OCI-LY3 (cell line): ENCODE results near the gene PKP3.

Source experiments
- H2AFZ ChIP-seq: fragments of 200-600, 300-600 bp; shearing (Covaris generic); 2 replicates; pipeline ENCODE4 v1.6.0; 2014; ENCODE audit warnings: antibody characterized with exemption, low read depth, low read length
- H3K27ac ChIP-seq: fragments of 200-600, 300-600 bp; sonication (generic); 2 replicates; pipeline ENCODE4 v1.5.1; 2014; ENCODE audit warnings: mild to moderate bottlenecking, low read length, moderate library complexity, mixed read lengths
- H3K27me3 ChIP-seq: fragments of 200-600, 300-600 bp; sonication (generic); 2 replicates; pipeline ENCODE4 v1.6.1; 2014; ENCODE audit warnings: low read depth, low read length, mixed read lengths
- H3K36me3 ChIP-seq: fragments of 200-600, 300-600 bp; sonication (generic); replicated peaks from 2 replicates; pipeline ENCODE3; 2014; ENCODE audit warnings: low read depth, low read length, mixed read lengths
- H3K4me1 ChIP-seq: fragments of 300-600, 200-600 bp; sonication (generic); 2 replicates; pipeline ENCODE4 v1.6.1; 2014; ENCODE audit warnings: low read length, mixed read lengths
- H3K4me2 ChIP-seq: fragments of 200-600, 300-600 bp; sonication (generic); 2 replicates; pipeline ENCODE4 v1.6.1; 2014; ENCODE audit warnings: low read length, mixed read lengths
- H3K4me3 ChIP-seq: fragments of 300-600, 200-600 bp; sonication (generic); 2 replicates; pipeline ENCODE4 v1.5.1; 2014; ENCODE audit warnings: antibody characterized with exemption, mild to moderate bottlenecking, low read length, moderate library complexity
- H3K79me2 ChIP-seq: fragments of 300-600, 200-600 bp; shearing (Covaris generic); 2 replicates; pipeline ENCODE4 v1.6.1; 2014; ENCODE audit warnings: mild to moderate bottlenecking, low read length, mixed read lengths
- H3K9ac ChIP-seq: fragments of 300-600, 200-600 bp; shearing (Covaris generic); 2 replicates; pipeline ENCODE4 v1.6.0; 2014; ENCODE audit warnings: mild to moderate bottlenecking, low read length, moderate library complexity
- H3K9me3 ChIP-seq: fragments of 200-600, 300-600 bp; shearing (Covaris generic); 2 replicates; pipeline ENCODE4 v1.6.1; 2014; ENCODE audit warnings: low read length, mixed read lengths; ENCODE audit not compliant: insufficient read depth
- H4K20me1 ChIP-seq: fragments of 200-600, 300-600 bp; sonication (generic); 2 replicates; pipeline ENCODE4 v1.6.1; 2016; ENCODE audit warnings: low read length, mixed read lengths; ENCODE audit not compliant: insufficient read depth
- EZH2phosphoT487 ChIP-seq: fragments of 200-600 bp; shearing (Covaris generic); IDR thresholded peaks from 2 replicates; pipeline ENCODE4 v1.6.1; 2018; ENCODE audit warnings: antibody characterized with exemption, mixed run types, low read depth
- TF ChIP-seq, protein P1 (sequence below): fragments of 200-600, 300-600 bp; sonication (generic); IDR thresholded peaks from 2 replicates; pipeline ENCODE4 v1.5.1; 2014; ENCODE audit warnings: antibody characterized with exemption, low read length, low read depth

The PKP3 gene

DNA sequence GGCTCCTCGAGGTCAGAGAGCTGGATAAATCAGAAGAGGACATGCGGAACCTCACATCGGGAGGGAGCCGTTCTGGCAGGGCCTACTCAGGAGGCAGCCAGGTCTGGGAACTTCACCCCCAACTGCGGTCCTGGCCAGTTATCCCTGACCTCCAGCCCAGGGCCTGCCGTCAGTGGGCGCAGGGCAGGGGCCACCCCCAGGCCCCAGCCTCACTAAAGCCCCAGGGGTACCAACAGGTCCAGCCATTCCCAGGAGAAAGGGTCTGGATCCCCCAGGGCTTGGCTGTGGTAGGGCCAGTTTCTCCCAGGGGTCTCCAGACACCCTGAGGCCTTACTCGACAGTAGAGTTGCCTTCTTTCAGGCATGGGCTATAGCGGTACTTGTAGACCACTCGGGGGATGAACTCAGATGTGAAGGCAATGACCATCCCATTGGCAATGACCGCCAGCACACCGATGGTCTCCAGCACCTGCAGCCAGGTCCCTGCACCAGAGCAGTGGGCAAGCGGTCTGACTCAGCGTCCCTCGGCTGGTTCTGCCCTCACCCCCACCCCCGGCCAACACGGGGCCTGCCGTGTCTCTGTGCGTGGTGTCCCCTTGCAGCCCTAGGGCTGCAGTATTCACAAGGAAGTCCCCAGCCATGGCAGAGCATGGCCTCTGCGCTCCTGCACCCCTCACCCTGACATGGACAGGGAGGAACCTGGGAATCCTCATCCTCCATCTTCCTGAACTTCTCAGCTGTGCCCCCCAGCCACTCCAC, 25.4 kb downstream of the PKP3 start:
- peaks cover 3% of the 10 kb centered on the region; the same call in 1 of the 2 replicates for H3K27me3 ChIP-seq
- no peak overlapping the region for H3K4me2 ChIP-seq
- no peaks in the 10 kb centered on the region for H3K9me3 ChIP-seq
- H2AFZ ChIP-seq = no peak overlapping the region
- H3K27ac ChIP-seq = no peak overlapping the region
- no peaks in the 10 kb centered on the region for H3K79me2 ChIP-seq
- no peak overlapping the region for H3K9ac ChIP-seq
- no peaks in the 10 kb centered on the region for H4K20me1 ChIP-seq
- no peaks in the 10 kb centered on the region for H3K4me1 ChIP-seq
- peaks cover 2% of the 10 kb centered on the region for H3K36me3 ChIP-seq
- H3K4me3 ChIP-seq = no peak overlapping the region
- TF ChIP-seq EZH2phosphoT487 = no peak
- TF ChIP-seq, protein P1, sequence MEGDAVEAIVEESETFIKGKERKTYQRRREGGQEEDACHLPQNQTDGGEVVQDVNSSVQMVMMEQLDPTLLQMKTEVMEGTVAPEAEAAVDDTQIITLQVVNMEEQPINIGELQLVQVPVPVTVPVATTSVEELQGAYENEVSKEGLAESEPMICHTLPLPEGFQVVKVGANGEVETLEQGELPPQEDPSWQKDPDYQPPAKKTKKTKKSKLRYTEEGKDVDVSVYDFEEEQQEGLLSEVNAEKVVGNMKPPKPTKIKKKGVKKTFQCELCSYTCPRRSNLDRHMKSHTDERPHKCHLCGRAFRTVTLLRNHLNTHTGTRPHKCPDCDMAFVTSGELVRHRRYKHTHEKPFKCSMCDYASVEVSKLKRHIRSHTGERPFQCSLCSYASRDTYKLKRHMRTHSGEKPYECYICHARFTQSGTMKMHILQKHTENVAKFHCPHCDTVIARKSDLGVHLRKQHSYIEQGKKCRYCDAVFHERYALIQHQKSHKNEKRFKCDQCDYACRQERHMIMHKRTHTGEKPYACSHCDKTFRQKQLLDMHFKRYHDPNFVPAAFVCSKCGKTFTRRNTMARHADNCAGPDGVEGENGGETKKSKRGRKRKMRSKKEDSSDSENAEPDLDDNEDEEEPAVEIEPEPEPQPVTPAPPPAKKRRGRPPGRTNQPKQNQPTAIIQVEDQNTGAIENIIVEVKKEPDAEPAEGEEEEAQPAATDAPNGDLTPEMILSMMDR = no peak

DNA sequence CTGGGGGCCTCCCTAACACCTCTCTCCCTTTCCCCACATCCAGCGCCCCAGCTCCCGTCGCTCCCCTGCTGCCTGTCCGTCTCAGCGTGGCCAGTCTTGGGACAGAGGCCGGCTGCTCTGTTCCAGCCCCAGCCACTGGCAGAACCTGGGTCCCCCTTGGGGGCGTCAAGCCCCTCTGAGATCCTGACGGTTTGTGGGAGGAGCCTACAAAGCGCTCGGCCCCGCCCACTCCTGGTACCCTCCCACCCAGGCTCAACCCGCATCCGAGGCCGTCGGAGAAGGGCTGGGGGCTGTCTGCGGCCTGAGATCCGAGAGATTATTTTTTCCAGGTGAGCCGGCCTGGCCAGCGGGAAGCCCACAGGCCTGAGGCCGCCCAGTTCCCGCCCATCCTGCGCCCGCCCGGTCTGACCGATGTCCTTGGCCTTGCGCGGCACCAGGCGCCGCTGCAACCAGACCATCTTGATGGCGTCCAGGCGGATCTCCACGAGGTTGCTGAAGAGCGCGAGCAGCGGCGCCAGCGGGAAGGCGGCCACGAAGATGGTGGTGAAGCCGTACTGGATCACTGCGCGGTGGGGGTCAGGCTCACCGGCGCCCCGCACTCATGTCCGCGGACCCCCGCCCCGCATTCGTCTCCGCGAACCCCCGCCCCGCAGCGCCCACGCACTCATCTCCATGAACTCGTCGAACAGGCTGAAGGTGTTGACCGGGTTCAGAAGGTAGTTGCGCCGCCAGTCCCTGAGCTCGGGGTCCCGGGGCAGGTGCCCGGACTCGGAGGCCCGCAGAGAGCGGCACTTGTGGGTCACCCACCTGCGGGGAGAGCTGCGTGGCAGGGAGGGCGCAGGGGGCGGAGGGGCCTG, 26.3 kb downstream of the PKP3 start:
- Histone ChIP-seq H3K9ac (no peak overlapping the region), H3K4me3 (no peak overlapping the region), H3K9me3 (no peaks in the 10 kb centered on the region), H3K79me2 (no peaks in the 10 kb centered on the region), H3K36me3 (peaks cover 2% of the 10 kb centered on the region), H4K20me1 (no peaks in the 10 kb centered on the region), H3K27ac (no peak overlapping the region), H3K4me2 (no peak overlapping the region), H3K27me3 (no peaks in the 10 kb centered on the region), H3K4me1 (no peaks in the 10 kb centered on the region), H2AFZ (no peak overlapping the region)
- TF ChIP-seq, protein P1 = no peak
- TF ChIP-seq EZH2phosphoT487 = no peak

GRCh38 chr11:420911-421321, 26.9 kb downstream of the PKP3 start:
- Histone ChIP-seq H3K27ac (no peak overlapping the region), H3K36me3 (peaks cover 2% of the 10 kb centered on the region), H3K4me3 (no peak overlapping the region), H3K4me1 (no peaks in the 10 kb centered on the region), H3K4me2 (no peak overlapping the region), H3K9me3 (no peaks in the 10 kb centered on the region), H3K27me3 (no peaks in the 10 kb centered on the region), H2AFZ (no peak overlapping the region), H3K79me2 (no peaks in the 10 kb centered on the region), H3K9ac (no peak overlapping the region), H4K20me1 (no peaks in the 10 kb centered on the region)
- TF ChIP-seq EZH2phosphoT487 = no peak
- TF ChIP-seq, protein P1 = no peak

DNA sequence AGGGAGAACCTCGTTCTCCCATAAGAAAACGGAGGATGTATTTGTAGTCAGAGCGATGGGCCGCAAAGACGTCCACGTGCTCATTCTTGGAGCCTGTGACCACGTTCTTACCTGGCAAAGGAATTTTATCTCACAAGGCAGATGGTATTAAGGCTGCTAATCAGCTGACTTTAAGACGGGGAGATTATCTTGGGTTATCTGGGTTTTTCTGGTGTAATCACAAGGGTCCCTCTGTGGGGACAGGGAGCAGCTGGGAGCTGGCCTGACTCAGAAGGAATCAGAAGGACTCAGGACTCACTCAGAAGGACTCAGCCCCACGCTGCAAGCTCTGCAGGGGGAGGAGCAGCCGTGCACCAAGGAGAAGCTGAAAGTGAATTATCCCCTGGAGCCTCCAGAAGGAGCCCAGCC, 28.2 kb downstream of the PKP3 start:
- Histone ChIP-seq H3K79me2 (no peaks in the 10 kb centered on the region), H3K4me1 (no peaks in the 10 kb centered on the region), H2AFZ (no peak overlapping the region), H3K9me3 (no peaks in the 10 kb centered on the region), H4K20me1 (no peaks in the 10 kb centered on the region), H3K36me3 (peaks cover 2% of the 10 kb centered on the region), H3K4me3 (no peak overlapping the region), H3K27ac (no peak overlapping the region), H3K9ac (no peak overlapping the region), H3K4me2 (no peak overlapping the region), H3K27me3 (no peaks in the 10 kb centered on the region)
- TF ChIP-seq, protein P1 = no peak
- no peak for TF ChIP-seq EZH2phosphoT487
